Upper lobe of left lung (tissue), 4 donors: ENCODE measurements around the gene ESR2.

Experiments used
- CTCF ChIP-seq, 6 experiments: fragments of 450-650 bp in 4 of 6; fragments of 200-600 bp in 2 of 6; sonication (generic) in 2 of 6; IDR thresholded peaks; one replicate each; pipeline ENCODE4 v1.5.1; 2016 to 2019; ENCODE audit warnings: antibody characterized with exemption in 6 of 6
- POLR2A ChIP-seq, 4 donors: fragments of 450-650 bp; IDR thresholded peaks; one replicate each; pipeline ENCODE4 v1.5.1; 2016 to 2017; ENCODE audit warnings: antibody characterized with exemption in 4 of 4, mild to moderate bottlenecking in 2 of 4
- POLR2AphosphoS5 ChIP-seq, 2 donors: sonication (generic); formaldehyde crosslinking; IDR thresholded peaks; one replicate each; pipeline ENCODE4 v1.5.1; 2017; ENCODE audit warnings: antibody characterized with exemption in 2 of 2

GRCh38 chr14:64035143-64035542 is 259.0 kb downstream of the ESR2 start:
- TF ChIP-seq POLR2A (IDR thresholded peaks at IDR 0.05), result no peak
- no peak for TF ChIP-seq CTCF (IDR thresholded peaks at IDR 0.05)
- TF ChIP-seq POLR2AphosphoS5 (IDR thresholded peaks at IDR 0.05), result no peak
